HG03064 (cell line): Measurements from ENCODE around the gene TMED1.

ENCODE experiments used
- ATAC-seq: cut with Tn5 transposase; IDR thresholded peaks from one replicate; pipeline ENCODE4 v1.9.1; 2021; ENCODE audit warnings: low read depth; ENCODE audit not compliant: unreplicated experiment

TMED1 gene

DNA sequence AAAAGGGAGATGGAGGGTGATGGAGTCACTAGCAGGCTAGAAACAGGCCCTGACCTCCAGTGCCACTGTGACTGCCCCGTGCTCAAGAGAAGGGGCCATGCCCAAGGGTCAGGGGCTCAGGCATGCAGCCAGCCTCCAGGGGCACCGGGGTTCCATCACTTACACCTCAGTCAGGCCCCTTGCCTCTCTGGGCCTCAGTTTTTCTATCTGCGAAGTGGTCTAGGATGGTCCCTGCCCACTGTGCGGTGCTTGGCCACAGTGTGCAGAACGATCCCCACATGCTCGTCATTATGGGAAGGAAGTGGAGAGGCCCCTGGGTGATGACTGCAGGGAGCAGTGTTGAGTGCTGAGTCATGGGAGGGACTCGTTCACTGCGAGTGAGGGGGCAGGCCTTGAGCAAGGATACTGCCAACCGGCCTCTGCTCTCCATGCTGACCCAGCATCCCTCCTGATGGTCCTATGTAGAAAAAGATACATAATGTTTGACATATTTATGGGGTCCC is 23.1 kb downstream of the TMED1 start:
- ATAC-seq, result no peak

DNA sequence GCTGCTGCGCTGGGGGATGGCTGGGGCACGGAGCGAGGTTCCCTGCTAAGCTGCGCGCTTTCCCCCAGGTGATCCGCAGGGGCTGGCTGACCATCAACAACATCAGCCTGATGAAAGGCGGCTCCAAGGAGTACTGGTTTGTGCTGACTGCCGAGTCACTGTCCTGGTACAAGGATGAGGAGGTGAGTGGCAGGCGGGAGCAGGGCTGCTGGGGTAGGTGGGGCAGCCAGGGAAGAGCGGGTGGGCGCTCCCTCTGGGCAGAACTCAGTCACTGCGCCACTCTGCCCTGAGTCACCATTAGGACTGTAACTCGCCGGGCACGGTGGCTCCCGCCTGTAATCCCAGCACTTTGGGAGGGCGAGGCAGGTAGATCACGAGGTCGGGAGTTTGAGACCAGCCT is 23.8 kb downstream of the TMED1 start:
- ATAC-seq, result no peak

DNA sequence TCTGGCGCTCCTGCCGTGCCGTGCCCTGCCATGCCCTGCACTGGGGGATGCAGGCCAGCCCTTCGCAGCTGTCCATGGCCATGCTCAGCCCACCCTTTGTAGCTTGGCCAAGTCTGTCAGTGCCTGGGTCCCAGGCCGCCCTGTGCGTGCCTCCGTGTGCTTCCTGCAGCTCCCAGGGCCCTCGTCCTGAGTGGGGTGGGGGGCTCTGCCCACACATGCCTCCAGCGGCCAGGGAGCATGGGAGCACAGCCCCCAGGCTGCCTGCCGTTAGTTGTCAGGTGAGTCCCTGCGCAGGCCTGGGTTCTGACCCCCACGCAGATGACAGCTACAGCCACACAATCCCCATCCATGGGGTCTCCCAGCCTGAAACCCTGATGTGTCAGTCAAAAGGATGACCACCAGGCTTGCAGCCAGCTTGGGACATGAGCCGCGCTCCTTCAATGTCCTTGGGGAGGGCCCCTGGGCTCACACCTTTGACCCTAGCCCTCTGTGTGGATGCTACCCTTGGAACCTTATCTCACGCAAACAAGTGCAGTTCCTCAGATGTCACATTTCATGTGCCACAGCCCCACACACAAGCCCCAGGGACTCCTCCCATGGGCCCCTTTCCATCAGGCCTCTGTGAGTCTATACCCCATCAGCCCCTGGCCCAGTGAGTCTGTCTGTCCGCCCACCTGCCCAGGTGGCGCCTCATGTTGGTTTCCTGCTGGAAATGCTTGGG is 24.5 kb downstream of the TMED1 start:
- no peak for ATAC-seq

DNA sequence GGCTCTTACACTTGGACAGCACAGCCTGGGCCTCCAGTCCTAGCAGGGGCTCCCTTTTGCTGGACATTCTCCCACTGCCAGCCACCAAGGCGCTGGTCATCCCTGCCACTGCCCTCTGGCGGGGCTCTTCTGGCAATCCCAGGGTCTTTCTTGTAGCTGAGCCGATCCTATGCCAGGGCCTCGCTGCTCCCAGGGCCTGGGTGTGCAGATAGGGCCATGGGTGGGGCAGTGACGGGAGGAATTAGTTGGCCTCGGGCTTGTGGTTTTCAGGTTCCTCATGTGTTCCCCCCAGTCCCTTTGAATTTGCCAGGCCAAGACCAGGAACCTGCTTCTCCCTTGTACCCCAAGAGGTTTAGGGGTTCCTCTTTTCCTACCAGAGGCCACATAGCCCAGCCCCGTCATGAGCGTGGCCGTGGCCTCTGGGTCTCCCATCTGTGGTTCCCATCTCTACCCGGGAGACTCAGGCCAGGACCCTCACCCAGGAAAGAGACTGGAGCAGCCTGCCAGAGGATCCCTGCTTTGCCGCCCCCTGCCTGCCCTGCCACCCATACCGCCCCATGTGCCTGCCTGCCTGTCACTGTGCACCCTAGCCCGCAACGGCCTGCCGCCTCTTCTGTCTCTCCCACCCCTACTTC is 26.2 kb downstream of the TMED1 start:
- no peak for ATAC-seq

DNA sequence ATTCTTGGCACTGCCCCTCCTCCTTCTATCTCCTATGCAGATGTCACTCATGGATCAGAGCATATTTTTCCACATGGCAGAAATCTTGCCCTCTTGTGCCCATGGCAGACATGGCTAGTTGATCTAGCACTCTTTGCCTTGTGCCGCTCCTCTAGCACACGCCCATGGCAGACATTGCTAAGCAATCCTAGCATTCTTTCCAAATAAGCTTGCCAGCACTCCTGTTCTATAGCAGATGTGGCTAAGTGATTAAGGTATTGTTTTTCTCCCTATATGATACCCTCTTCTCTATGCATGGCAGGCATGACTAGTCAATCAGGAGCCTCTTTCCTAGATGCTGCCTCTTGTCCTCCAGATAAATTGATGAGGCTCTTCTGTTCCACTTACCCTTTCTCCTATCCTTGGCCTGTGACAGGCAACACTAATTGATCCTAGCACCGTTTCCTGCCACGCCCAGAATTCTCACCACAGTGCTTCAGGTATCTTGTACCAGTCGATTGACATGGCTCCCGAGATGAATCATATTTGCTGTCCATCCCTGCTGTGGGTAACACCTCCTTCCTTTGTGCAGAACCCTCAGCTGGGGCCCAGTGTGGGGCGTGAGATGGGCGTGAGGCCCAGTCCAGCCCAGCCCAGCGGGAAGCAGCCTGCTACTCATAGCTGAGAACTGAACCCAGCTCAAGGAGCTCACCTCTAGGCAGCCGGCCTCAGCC is 26.9 kb downstream of the TMED1 start:
- no peak for ATAC-seq

DNA sequence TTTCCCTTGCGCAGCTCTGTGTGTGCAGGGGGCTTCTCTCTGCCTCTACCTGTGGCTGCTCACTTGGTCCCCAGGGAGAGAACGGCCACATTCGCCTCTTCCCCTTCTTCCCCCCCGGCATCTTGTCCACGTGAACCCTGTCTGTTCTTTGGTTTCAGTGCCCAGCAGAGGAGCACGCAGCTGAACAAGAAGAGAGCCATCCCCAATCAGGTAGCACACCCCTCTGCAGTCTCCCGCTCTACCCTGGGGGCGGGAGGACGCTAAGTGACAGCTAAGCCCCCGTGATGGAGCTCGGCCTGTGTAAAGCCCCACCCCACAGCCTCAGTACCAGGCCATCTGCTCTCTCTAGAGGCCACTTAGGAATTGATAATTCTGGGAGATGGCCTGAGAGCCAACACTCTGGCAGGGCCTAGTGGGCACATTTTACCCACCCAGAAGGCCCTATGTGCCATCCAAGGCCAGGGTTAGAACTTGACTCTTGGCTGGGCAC is 30.2 kb downstream of the TMED1 start:
- ATAC-seq, result no peak

- ATAC-seq, result no peak
Measured at GRCh38 chr19:10805065-10805757, 30.8 kb downstream of the TMED1 start.

DNA sequence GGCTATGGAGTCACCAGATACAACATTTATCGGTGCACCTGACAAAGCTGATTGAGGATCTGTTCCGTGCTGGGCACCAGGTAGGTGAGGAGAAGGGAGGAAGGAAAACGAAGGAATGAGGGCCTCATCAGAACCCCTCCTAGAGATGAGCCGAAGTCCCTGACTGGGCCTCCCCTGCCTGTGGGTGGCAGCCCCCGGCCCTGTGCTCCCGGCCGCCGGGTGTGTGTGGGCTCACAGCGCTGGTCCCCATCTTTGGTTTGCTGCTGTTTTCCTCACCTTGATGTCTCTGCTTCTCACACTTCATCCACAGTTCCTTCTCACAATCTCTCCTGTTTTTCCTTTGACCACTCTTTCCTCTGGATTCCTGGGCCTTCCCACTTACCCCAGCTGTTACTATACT is 32.8 kb downstream of the TMED1 start:
- ATAC-seq, result no peak

- ATAC-seq, result no peak
Measured at GRCh38 chr19:10802479-10802878, 33.5 kb downstream of the TMED1 start.

DNA sequence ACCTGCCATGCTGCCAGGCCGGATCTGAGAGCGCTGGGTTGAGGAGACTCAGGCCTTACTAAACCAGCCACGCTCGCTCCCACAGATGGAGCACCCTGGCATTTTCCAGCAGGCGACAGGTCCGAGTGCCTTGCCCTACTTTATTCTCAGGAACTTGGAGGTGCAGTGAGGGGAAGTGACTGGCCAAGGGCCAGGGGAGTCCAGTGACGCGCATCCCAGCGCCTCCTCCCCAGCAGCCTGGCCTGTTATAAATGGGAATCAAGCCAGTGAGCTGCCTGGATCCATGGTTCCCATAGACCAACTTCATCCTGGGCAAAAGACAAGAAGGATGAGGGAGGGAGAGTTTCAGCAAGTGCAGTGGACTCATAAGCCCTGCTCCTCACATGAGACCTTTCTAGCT is 35.5 kb downstream of the TMED1 start:
- no peak for ATAC-seq

DNA sequence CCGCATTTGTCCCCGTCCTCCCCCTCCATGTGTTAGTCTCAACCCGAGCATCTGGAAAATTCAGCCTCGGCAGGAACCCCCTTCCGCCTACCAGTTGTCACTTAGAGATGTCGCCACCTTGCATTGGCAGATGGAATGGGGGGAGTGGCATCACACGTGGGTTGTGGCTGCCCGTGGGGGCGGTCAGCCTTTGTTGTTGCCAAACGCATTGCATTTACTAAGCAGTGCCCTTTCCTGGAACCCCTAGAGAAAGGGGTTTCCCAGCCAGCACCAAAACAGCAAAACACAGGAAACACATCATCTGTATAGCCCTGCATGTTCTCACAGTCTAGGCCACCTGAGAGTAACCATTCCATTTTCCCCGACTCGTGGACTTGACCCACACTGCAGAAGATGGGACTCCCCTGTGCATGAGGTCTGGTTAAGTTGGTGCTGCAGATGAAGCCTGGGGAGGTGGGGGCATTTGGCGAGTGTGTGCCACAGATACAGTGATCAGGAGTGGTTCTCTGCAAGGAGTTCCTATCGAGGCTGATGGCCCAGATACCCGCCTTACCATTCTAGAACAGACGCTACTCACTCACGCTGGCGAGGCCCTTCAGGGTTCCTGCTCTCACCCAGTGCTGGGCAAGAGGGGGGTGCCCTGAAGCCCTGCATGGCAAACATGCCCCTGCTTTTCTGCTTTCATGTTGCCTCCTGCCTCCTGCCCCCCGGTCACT is 38.3 kb downstream of the TMED1 start:
- ATAC-seq, result no peak

DNA sequence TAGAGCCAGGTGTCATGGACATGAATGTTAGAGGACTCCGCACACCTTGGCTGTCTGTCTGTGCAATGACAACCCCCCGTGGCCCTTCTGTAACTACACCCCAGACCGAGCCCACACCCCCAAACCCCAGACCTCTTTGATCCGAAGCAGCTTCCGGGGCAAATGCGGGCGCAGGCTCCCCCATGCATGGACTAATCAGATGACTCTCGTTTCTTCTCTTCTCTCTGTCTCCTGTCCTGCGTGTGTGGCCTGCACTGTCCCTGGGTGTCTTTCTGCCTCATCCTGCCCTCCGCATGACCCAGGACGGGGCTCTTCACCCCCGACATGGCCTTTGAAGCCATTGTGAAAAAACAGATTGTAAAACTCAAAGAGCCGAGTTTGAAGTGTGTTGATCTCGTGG is 38.9 kb downstream of the TMED1 start:
- ATAC-seq, result no peak

GRCh38 chr19:10796653-10797052 is 39.4 kb downstream of the TMED1 start:
- ATAC-seq, result no peak

DNA sequence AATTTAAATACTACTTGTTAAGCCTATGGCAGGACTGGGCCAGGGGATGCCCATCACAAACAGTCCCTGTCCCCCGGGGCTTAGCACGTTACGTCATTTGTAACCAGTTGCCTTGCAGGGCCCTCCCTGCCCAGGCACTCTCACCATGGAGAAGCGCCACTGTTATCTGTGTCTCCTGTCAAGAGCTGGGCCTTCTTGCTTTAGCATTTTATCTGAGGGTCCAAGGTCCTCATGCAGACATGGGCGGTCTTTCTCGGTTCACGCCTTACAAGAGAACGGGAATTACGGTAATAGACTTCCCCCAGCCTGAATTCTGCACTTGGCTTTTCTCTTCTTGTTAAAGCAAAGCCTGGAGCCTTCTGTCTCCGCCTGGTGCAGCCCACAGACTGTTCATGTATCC is 46.1 kb downstream of the TMED1 start:
- ATAC-seq, result no peak

DNA sequence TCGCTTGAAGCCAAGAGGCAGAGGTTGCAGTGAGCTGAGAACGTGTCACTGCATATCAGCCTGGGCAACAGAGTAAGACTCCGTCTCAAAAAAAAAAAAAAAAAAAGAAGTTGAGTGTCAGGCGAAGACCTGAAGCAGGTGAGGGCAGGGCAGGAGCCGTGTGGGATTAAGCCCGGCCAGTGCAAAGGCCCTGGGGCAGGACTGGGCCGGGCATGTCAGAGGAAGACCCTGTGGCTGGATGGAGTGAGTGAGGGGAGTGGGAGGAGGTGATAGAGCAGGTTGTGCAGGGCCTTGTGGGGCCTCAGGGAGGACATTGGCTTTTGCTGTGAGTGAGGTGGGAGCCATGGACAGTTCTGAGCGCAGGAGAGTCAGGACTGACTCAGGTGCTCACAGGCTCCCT is 47.9 kb downstream of the TMED1 start:
- no peak for ATAC-seq

- ATAC-seq, result no peak
Measured at GRCh38 chr19:10784257-10784656, 51.8 kb downstream of the TMED1 start.

DNA sequence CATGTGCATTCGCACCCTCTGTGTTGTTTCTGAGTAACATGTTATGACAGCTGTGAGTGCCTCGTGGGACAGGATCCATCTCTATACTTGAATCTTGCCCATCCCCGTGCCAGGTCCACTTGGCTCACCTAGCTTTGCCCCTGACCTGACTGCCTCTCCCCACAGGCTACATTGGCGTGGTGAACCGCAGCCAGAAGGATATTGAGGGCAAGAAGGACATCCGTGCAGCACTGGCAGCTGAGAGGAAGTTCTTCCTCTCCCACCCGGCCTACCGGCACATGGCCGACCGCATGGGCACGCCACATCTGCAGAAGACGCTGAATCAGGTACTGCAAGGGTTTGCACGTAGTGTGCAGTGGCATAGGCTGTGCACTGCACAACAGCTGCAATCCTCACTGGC is 53.2 kb downstream of the TMED1 start:
- ATAC-seq, result no peak
